GM21529 (cell line): ENCODE results near the gene POLR2C.

Source experiments
- ATAC-seq: cut with Tn5 transposase; IDR thresholded peaks from one replicate; pipeline ENCODE4 v1.9.1; 2021; ENCODE audit not compliant: unreplicated experiment

POLR2C gene

DNA sequence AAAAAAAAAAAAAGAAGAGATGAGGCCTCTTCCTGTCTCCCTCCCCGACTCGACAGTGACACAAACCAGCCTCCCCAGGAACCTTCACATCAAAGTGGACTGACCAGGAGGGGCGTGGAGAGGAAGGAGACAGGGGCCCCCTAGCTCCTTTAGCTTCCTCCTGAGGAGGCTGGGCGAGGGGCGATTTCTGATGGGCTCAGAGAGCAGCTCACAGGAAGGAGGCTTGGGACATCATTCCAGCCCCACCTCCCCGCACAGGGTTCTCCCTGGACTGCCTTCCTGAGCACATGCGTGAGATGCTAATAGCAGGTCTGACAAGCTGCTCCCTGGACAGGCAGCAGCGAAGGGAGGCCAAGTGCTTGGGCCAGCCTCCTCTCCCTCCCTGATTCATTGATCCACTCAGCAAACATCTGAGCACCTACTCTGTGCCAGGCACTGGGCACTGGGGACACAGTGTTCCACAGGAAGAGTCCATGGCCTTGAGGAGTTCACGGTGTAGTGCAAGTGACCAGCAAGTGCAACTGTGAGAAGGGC lies 38.2 kb downstream of the POLR2C start:
- ATAC-seq: no peak

DNA sequence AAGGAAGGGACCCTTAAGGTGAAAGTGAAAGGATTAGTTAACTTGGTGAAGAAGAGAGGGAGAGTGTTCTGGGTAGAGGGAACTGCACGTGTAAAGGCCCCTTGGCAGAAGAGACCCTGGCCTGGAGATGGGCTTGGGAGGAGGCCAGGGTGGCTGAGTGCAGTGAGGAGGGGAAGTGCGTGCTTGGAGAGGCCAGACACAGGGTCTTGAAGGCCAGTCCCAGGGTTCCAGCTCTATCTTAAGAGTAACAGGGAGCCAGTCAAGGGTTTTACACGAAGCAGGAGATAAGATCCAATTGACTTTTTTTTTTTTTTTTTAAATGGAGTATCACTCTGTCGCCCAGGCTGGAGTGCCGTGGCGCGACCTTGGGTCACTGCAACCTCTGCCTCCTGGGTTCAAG lies 39.0 kb downstream of the POLR2C start:
- ATAC-seq: no peak

DNA sequence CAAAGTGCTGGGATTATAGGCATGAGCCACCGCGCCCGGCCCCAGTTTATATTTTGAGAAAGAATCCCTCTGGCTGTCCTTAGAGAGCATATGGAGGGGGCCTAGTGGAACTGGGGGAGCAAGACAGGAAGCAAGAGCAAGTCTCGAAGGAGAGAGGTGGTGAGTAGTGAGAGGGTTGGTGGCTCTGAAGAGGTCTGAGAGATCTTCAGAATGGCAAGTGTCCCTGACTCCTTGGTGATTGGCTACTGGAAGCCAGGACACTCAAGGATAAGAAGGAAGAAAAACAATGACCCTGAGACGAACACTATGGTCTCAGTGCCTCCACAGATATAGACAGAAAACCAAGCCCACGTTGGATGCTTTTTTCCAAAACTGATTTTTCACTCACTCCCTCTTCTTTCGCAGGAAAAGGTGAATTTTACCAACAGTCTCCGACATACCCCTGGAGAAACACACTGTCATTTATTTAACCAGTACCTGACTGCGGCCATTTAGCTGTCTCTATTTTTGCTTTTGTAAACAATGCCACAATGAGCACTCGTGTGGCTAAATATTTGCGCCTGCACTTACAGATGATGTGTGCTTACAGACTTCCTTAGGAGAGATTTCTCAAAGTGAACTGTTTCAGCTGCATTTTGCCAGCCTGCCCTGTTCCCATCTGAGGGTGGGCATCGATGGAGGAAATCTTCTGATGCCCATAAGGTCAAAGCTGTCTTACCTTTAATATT lies 39.7 kb downstream of the POLR2C start:
- ATAC-seq: no peak

DNA sequence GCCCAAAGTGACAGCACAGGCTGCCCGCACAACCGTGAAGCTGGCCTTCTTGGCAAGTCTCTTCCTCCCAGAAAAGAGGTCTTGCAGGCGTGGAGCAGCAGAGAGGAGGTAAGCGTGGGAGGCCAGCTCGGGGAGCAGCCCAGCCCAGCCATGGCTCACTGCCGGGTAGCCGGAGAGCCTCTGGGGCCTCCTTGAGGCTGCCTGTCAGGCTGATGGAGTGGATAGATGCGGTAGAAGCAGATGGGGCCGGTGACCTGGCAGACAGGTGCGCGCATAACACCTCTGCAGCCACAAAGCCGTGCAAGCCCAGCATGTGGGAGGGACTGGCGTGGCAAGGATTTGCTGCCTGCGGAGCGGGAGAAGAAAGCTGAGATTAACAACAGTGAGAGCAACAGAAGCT lies 40.9 kb downstream of the POLR2C start:
- ATAC-seq: no peak

DNA sequence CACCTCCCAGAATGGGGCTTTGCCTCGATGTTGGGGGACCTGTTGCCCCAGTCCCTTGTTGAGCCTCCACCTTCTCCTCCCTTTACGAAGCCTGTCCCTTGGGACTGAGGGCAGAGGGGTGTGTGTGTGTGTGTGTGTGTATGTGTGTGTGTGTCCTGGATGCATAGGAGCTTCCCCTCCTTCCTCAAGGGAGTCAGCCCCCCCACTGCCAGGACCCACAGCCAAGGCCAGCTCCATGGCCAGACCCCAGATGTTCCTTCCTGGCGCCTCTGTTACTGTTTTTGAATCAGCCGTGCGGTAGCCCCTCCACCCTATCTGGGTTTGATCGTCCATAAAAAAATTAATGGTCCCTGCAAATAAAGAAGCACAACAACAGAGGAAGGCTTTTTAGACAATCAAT lies 41.5 kb downstream of the POLR2C start:
- ATAC-seq: no peak

DNA sequence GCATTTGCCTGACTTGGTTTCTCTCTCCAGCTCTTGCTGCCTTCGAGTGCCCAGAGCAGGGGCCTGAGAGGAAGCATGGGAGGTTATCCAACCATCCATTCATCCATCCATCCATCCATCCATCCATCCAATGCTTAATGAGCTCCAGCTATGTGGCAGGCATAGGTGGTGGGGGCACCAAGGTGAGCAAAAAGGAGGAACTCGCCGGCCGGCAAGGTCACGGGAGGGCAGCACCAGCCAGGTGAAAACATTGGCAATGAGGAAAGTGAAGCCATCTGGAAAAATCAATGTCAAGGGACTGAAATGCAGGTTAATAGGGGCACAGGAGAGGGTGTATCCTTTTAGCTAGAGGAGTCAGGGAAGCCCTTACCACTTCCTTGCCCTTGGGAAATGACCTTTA lies 42.0 kb downstream of the POLR2C start:
- ATAC-seq: no peak

DNA sequence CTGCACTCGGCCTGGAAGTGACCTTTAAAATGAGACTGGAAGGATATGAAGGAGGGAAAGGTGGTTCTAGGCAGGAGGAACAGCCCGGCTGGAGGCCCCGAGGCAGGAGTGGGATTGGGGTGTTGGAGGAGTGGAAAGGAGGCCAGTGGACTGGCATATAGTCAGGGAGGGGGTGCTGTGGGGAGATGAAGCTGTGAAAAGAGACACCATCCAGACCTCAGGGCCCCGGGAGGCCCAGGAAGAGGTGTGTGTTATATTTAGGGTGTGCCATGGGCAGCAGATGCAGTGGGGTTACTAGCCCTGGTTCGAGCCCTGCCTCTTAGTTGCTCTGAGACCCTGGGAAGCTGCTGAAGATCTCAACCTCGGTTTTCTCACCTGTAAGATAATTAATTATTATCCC lies 42.7 kb downstream of the POLR2C start:
- ATAC-seq: no peak

DNA sequence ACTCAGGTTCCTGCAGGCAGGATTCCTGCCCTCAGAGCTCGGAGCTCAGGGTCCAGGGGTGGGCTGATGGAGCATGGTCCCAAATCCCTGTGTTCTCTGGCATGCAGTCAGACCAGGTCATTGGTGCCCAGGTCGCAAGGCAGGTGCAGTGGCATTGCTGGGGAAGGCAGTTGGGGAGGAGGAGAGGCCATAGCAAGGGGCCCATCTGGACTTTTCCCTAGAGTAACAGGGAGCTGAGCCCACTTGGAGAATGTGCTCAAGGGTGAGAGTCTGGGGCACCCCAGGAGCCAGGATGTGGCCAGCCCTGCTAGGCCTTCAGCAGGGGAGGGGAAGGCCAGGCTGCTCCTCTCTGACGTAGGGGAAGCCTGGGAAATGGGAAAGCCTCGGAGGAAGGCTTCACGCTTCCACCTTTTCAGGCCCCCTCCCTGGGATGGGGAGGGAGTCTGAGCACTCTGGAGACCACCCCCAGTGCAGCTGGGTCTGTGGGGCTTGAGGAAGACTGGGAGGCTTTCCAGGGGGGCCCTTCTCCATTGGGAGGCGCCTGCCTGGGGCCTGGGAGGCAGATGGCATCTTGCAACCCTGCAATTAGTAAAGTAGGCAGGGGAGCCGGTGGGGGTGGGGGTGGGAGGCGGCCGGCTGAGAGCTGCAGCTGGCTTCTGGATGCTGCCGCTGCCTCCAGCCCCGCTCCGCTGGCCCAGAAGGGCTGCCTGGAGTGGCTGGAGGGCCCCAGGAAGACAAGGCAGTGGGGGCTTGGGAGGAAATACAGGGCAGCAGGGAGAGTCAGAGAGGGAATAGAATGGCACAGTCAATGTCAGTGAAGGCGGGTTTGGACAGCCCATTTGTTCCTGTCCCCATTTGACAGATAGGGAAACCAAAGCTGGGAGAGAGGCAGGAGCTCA lies 44.9 kb downstream of the POLR2C start:
- no peak for ATAC-seq

DNA sequence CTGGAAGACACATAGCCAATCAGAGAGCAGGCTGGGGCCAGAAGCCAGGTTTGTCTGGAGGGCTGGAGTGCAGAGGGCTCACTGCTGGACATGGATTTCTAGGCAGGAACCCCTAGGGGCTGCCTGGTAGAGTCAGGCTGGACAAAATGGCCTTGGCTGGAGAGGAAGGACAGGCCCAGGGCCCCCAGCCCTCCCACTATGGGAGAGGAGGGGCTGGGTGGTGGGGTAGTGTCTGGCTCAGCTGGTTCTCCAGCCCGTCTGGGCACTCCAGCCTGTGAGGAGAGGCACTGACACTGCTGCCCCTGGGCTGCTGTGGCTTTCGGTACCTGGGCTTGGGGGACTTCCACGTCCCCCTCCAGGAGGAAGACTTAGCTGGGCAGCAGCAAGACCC lies 45.6 kb downstream of the POLR2C start:
- no peak for ATAC-seq

DNA sequence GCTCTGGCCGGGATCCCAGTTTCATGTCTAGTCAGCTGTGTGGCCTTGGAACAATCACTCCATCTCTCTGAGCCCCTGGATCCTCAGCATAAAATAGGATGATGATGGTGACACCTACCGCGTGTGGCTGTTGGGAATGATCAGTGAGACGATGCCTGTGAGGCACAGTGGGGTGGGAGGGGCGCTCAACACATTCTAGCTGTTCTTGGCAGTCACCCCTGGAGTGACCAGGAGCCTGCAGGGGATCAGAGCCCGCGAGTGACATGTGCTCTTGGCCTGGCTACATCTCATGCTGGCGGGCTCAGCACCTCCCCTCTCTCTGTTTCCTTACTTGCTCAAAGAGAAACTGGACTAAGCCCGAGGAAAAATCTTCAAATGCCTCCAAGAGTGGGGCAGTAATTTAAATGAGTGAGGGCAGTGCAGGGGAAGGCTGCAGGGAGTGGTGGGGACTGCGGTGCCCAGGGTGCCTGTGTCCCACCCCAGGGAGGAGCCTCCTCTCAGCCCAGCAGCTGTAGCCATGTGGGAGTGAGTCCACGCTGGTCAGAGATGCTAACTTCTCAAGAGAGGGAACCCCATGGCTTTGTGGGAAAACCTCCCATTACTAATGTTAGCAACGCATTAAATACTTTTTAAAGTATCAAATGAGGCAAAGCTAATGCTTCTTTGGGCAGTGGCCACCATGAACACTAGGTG lies 46.9 kb downstream of the POLR2C start:
- no peak for ATAC-seq

DNA sequence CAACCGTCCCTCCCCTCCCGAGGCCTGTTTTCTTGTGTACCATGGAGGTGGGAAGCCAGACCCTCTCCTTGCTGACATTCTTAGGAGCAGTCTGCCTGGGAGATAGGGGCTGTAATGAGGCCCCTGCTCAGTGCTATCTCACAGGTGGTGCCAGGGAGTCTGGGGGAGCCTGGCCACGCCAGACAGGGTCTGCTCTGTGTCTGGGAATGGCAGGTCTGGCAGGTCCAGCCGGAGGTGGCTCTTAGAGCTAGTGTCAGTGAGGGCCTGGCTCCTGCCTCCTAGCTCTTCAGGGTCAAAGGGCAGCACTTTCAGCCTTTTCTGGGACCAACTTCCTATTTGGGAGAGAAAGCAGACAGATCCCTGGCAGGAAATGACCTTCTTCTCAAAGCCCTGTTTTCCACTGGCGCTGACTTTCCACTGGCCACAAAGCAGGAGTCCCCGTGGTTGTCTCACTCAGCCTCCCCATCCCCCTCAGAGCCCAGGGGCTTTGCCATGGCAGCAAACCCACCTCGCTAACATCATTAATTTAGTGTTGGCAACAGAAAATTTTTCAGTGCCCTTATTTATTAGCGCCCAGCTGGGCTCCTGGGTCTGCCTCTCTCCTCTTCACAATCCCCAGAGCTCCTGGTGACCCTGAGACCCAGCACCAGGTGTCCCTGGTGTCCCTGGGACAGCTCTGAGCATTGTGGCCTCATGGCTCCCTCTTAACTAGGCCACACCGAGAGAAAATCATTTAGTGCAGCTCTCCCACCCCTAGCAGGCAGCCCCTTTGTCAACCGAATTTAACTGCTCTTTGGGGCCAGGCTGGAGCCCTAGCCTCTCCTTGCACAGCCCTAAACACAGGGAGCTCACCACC lies 47.8 kb downstream of the POLR2C start:
- no peak for ATAC-seq

DNA sequence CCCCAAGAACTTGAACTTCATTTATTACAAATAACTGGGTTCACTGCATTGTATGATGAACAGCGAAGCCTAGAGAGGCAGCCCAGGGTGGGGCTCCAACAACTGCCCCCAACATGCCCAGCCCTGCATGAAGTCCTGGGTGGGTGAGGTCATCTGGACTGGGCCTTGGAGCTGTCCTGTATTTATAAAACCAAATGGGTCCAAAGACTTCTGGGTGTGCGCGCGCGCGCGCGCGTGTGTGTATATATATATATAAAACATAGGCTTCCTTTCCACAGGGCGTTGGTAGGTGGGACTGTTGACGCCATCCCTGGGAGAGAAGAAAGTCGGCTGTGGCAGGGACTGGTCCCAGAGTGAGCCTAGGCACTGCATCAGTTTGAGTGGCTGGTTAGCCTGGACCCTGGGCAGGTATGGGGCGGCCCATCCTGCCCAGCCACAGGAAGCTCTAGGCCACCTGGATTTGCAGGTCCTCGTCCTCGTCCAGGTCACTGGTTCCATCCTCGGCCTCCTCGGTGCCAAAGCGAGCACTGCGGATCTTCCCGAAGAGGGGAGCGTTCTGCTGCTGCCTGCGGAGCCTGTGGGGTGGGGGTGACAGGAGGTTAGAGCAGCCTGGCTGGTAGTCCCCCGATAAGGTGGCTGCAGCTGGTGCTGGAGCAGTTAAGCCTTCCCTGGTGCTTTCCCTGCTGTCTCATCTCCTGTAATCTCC lies 50.0 kb downstream of the POLR2C start:
- no peak for ATAC-seq

DNA sequence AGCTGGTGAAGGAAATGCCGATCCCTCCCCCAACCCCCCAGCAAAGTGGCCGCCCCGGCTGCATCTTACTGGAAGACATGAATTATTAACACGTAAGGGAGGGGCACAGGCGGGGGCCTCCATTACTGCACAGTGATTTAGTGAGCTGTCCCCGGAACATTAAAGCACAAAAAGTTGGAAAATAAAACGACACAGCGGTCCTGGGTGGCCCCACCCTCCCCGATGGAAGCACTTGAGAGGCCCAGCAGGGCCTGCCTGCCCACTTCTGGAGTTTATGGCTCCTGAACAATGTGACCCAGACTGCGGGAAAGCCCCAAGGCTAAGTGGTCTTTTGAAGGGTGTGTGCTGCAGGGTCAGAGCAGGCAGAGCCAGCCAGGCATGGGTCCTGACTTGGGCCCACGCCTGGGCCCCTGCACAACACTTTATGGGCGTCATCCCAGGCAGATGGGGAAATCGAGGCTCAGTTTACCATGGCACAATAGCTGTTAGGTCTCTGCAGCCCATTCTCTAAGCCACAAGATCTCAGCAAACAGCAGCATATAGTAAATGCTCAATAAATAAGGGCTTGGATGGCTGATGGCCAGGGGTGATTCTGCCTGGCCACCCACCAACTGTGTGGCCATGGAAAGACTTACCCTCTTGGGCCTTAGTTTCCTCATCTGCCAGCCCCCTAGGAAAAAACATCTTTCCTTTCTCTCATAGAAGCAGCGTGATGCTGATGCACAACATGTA lies 51.1 kb downstream of the POLR2C start:
- no peak for ATAC-seq

DNA sequence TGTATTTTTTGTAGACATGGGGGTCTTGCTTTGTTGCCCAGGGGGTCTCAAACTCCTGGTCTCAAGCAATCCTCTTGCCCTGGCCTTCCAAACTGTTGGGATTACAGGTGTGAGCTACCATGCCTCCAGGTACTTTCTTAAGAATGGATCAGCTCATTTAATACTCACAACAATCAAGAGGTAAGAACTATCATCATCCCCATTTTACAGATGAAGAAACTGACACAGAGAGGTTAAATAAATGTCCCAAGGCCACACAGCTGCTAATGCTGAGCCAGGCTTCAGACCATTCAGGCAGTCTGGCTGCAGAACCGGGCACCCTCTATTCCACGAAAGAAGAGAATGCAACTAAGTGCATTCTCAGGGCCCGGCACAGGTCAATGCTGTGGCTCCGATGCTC lies 51.9 kb downstream of the POLR2C start:
- no peak for ATAC-seq

DNA sequence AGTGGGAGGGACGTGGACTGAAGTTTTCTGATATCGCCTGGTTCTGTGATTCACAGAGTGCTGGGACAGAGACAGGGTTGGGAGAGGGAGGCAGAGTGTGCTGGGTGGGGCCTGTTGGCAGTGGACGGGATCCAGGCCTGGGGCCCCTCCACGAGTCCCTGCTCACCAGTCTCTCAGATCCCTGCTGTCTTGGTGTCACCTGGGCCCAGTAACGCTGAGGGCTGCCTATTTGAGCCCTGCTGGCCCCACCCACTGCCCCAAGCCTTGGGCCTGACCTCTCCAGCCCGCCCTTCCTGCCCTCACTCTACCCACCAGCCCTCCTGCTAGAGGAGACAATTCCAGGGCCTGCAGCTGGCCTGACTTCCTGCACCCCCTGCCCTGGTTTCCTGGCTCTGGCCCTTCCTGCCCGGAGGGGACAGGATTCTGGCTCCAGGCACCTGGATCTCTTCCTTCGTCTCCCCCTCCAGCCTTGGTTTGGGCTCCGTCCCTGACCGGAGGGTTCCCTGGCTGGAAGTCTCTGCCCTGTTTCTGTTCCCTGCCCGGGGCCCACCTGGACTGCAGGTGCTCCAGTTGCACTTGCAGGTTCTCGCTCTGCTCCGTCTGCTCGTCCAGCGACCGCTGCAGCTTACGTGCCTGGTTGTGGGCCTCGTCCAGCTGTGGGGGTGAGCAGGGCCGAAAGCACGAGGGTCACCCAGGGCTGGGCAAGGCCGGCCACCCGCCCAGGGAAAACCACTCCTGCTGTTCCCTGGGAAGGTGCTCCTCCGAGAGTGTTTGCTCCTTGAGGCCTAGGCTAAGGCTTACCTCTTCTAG lies 52.5 kb downstream of the POLR2C start:
- no peak for ATAC-seq

DNA sequence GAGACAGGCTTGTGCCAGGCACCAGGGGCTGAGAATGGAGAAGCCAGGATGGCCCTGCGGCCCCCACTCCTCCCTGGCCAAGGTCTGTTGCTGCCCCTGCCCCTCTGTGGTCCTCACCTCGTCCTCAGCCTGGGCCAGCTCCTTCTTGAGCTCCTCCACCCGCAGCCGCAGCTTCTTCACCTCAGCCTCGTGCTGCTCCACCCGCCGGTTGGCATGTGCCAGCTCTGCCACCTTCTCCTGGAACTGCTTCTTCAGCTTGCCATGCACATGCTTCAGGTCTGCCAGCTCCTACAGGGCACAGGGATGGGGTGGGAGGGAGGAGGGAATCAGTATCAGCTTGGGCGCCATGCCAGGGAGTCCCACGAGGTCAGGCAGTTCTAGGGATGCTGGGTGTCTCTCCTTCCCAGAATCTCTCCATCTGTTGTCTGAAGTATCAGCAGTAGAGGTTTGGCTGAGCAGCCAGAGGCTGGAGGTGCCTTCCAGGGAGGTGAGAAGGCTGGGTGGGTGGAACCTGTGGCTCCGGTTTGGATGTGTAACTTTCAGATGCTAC lies 53.8 kb downstream of the POLR2C start:
- no peak for ATAC-seq

DNA sequence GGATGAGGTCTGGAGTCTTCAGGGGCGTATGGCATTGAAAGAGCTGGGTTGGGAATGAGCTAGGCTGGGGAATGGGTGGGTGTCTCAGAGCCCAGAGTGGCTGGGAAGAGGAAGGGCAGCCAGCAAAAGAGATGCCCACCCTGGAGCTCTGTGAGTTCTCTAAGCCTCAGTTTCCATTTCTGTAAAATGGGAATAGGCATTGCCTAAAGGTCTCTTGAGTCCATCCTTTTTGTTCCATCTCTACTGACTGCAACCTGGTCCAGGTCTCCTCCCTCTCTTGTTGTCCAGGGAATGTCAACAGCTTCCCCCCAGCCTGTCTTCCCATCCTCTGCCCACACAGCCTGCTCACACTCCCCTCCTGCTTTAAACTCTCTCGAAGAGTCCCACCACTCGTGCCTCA lies 54.3 kb downstream of the POLR2C start:
- no peak for ATAC-seq
